SK-N-SH treated with all-trans-retinoic acid at 6 μM for 48 hours (cell line): ENCODE results near the gene CD14.
A peak's percentile ranks its signal among the peaks of the same experiment; 100 is the strongest.
"Not testable (repeated sequence)": the region's sequence is repeated elsewhere in the genome, so short reads cannot be mapped to it uniquely, and the experiment has no call there.

Experiments
- ATAC-seq: fragments of 200-7000 bp; cut with Tn5 transposase; 3 replicates; pipeline ENCODE4 v1.9.1; 2020; ENCODE audit warnings: mild to moderate bottlenecking, moderate library complexity
- ARNTL ChIP-seq: fragments of 450-650 bp; formaldehyde crosslinking; IDR thresholded peaks from 2 replicates; pipeline ENCODE4 v1.5.0; 2020; ENCODE audit warnings: low read depth, mild to moderate bottlenecking, moderate library complexity, borderline replicate concordance
- BACH2 ChIP-seq: fragments of 250-450 bp; sonication (Bioruptor Pico); IDR thresholded peaks from 2 replicates; pipeline ENCODE4 v1.9.0; 2021; ENCODE audit warnings: mild to moderate bottlenecking, borderline replicate concordance
- CSDC2 ChIP-seq: fragments of 250-450 bp; sonication (Bioruptor Pico); IDR thresholded peaks from 2 replicates; pipeline ENCODE4 v1.5.0; 2020; ENCODE audit warnings: mild to moderate bottlenecking, moderate library complexity
- GLIS3 ChIP-seq: fragments of 250-450 bp; sonication (Bioruptor Pico); IDR thresholded peaks from 2 replicates; pipeline ENCODE4 v1.5.0; 2020; ENCODE audit warnings: mild to moderate bottlenecking, moderate library complexity
- ISL1 ChIP-seq: fragments of 250-450 bp; sonication (Bioruptor Pico); IDR thresholded peaks from 2 replicates; pipeline ENCODE4 v2.1.2; 2022; ENCODE audit warnings: mild to moderate bottlenecking, moderate library complexity
- OSR1 ChIP-seq: fragments of 250-450 bp; sonication (Bioruptor Pico); IDR thresholded peaks from 2 replicates; pipeline ENCODE4 v1.8.0; 2022; ENCODE audit warnings: moderate library complexity, mild to moderate bottlenecking, inconsistent platforms
- PPARA ChIP-seq: fragments of 250-450 bp; sonication (Bioruptor Pico); IDR thresholded peaks from 2 replicates; pipeline ENCODE4 v1.5.0; 2020; ENCODE audit warnings: mild to moderate bottlenecking, borderline replicate concordance
- RARB ChIP-seq: fragments of 250-450 bp; sonication (Bioruptor Pico); IDR thresholded peaks from 2 replicates; pipeline ENCODE4 v1.8.0; 2021; ENCODE audit warnings: mild to moderate bottlenecking, moderate library complexity
- SNAI2 ChIP-seq: fragments of 250-450 bp; sonication (Bioruptor Pico); IDR thresholded peaks from 2 replicates; pipeline ENCODE4 v1.5.0; 2020; ENCODE audit warnings: mild to moderate bottlenecking, moderate library complexity
- TOX ChIP-seq: fragments of 250-450 bp; sonication (Bioruptor Pico); IDR thresholded peaks from 2 replicates; pipeline ENCODE4 v1.8.0; 2021; ENCODE audit warnings: mild to moderate bottlenecking, moderate library complexity, borderline replicate concordance
- ZC3H10 ChIP-seq: fragments of 250-450 bp; sonication (Bioruptor Pico); IDR thresholded peaks from 2 replicates; pipeline ENCODE4 v1.5.1; 2021; ENCODE audit warnings: mild to moderate bottlenecking, moderate library complexity
- ZFP3 ChIP-seq: fragments of 250-450 bp; sonication (Bioruptor Pico); IDR thresholded peaks from 2 replicates; pipeline ENCODE4 v1.5.0; 2020; ENCODE audit warnings: mild to moderate bottlenecking, moderate library complexity
- TF ChIP-seq, protein P1 (sequence below): fragments of 250-450 bp; sonication (Bioruptor Pico); IDR thresholded peaks from 2 replicates; pipeline ENCODE4 v1.8.0; 2021; ENCODE audit warnings: low read depth, mild to moderate bottlenecking, moderate library complexity, borderline replicate concordance
- TF ChIP-seq, protein P2 (sequence below): fragments of 250-450 bp; sonication (Bioruptor Pico); IDR thresholded peaks from 2 replicates; pipeline ENCODE4 v1.5.0; 2020; ENCODE audit warnings: mild to moderate bottlenecking, moderate library complexity
- TF ChIP-seq, protein P3 (sequence below): fragments of 250-450 bp; sonication (Bioruptor Pico); IDR thresholded peaks from 2 replicates; pipeline ENCODE4 v1.8.0; 2020; ENCODE audit warnings: mild to moderate bottlenecking, moderate library complexity, borderline replicate concordance
- TF ChIP-seq, protein P4 (sequence below): fragments of 250-450 bp; sonication (Bioruptor Pico); IDR thresholded peaks from 2 replicates; pipeline ENCODE4 v1.5.1; 2020; ENCODE audit warnings: low read depth, mild to moderate bottlenecking, moderate library complexity

CD14 gene

DNA sequence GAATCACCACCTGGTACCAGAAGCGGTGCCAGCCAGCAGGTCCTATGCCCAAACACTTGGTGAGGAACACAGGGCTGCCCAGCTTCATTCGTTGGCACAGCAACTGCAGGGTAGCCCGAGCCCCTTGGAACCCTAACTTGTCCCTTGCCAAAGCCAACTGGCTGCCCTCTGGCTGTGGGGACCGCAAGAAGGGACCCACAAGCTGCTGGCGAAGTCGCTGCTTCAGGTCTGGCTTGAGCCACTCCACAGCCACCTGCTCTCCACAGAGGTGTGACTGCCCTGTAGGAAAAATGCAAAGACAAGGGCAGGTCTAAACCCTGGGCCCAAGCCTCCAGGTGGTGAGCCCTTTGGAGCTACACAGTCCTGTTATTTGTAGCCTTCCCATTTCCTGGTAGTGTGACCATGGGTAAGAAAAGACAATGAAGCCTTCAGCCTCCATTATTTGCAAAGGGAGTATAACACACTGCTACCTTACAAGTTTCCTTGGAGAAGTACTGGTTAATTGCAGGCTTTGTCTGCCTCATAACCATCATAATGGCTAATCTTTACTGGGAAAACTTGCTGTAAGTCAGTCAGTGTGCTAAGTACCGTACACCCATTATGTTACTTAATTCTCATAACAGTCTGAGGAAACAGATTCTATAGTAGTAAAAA lies 38.6 kb upstream of the CD14 start (continued):
- TF ChIP-seq, protein P1, sequence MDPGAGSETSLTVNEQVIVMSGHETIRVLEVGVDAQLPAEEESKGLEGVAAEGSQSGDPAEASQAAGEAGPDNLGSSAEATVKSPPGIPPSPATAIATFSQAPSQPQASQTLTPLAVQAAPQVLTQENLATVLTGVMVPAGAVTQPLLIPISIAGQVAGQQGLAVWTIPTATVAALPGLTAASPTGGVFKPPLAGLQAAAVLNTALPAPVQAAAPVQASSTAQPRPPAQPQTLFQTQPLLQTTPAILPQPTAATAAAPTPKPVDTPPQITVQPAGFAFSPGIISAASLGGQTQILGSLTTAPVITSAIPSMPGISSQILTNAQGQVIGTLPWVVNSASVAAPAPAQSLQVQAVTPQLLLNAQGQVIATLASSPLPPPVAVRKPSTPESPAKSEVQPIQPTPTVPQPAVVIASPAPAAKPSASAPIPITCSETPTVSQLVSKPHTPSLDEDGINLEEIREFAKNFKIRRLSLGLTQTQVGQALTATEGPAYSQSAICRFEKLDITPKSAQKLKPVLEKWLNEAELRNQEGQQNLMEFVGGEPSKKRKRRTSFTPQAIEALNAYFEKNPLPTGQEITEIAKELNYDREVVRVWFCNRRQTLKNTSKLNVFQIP (CRISPR knock-in tag), result no peak

DNA sequence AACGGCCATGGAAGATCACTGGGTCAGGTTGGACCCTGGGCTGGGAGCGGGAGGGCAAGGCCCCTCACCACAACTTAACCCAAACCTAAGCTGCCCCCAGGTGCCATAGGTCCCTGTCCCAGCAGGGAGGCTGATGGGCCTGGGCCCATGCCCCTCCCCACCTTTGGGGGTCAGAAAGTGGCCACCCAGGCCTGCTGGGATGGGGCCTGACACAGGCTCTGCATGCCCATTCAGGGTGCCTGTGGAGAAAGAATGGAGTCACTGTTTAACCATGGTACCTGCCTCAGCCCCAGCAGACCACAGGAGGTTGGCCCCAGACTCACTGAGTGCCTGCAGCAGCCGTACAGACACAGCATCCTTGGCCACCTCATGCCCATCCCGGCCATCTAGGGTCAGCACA lies 38.1 kb upstream of the CD14 start:
- not testable (repeated sequence) for ATAC-seq

DNA sequence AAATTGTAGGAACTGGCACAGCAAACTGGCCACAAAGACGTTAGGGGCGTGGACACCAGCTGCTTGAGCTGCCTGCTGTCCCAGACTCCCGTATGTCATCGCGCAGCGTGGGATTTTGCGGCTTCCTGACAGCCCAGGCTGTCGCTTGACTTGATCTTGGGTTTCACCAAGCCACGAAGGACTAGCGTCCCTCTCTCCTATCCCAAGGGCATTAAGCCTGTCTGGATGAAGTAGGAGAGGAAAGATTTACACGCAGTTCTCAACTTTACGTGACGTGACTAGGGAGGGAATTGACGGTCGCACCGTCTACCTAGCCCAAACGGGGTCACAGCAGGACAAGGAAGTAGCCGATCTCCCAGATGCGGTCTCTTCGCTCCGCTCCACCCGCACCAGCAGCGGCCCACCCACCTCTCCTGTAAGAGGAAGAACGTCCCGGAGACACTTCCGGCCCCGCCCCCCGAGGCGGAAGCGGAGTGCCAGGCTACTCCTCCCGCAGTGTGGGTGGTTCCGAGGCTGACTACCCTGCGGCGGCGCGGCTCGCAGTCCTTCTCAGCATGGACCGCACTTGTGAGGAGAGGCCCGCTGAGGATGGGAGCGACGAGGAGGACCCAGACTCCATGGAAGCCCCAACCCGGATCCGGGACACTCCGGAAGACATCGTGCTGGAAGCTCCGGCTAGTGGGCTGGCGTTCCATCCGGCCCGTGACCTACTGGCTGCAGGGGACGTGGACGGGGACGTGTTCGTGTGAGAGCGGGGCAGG lies 31.6 kb upstream of the CD14 start, which contains the start of gene WDR55:
WDR55 (plus strand) TSS at position 546 of the 761 bp plus-strand sequence; CDS start at position 555, 9 bp downstream.
- TF ChIP-seq BACH2 (CRISPR knock-in tag), result no peak
- TF ChIP-seq, protein P2, sequence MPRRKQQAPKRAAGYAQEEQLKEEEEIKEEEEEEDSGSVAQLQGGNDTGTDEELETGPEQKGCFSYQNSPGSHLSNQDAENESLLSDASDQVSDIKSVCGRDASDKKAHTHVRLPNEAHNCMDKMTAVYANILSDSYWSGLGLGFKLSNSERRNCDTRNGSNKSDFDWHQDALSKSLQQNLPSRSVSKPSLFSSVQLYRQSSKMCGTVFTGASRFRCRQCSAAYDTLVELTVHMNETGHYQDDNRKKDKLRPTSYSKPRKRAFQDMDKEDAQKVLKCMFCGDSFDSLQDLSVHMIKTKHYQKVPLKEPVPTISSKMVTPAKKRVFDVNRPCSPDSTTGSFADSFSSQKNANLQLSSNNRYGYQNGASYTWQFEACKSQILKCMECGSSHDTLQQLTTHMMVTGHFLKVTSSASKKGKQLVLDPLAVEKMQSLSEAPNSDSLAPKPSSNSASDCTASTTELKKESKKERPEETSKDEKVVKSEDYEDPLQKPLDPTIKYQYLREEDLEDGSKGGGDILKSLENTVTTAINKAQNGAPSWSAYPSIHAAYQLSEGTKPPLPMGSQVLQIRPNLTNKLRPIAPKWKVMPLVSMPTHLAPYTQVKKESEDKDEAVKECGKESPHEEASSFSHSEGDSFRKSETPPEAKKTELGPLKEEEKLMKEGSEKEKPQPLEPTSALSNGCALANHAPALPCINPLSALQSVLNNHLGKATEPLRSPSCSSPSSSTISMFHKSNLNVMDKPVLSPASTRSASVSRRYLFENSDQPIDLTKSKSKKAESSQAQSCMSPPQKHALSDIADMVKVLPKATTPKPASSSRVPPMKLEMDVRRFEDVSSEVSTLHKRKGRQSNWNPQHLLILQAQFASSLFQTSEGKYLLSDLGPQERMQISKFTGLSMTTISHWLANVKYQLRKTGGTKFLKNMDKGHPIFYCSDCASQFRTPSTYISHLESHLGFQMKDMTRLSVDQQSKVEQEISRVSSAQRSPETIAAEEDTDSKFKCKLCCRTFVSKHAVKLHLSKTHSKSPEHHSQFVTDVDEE, result no peak
- no peak for TF ChIP-seq ZC3H10 (CRISPR knock-in tag)
- no peak for TF ChIP-seq RARB
- TF ChIP-seq PPARA (CRISPR knock-in tag), result no peak
- TF ChIP-seq, all 23 proteins: peak for 0
- peak; percentile 99 for ATAC-seq

DNA sequence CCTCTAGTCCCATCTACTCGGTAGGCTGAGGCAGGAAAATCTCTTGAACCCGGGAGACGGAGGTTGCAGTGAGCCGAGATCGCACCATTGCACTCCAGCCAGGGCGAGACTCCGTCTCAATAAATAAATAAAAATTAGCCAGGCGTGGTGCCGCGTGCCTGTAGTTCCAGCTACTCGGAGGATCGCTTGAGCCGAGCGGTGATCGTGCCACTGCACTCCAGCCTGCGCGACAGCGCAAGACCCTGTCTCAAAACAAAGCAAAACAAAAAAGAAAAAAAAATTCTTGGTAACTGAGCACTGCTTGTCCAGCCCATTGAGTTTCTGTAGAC lies 31.0 kb upstream of the CD14 start:
- TF ChIP-seq PPARA (CRISPR knock-in tag) (no peak), CSDC2 (no peak), ZFP3 (CRISPR knock-in tag) (no peak), OSR1 (CRISPR knock-in tag) (no peak), SNAI2 (CRISPR knock-in tag) (no peak), ISL1 (CRISPR knock-in tag) (no peak), TOX (no peak), GLIS3 (CRISPR knock-in tag) (no peak), ZC3H10 (CRISPR knock-in tag) (no peak), ARNTL (CRISPR knock-in tag) (no peak)
- TF ChIP-seq, protein P2, result no peak
- TF ChIP-seq, protein P3, sequence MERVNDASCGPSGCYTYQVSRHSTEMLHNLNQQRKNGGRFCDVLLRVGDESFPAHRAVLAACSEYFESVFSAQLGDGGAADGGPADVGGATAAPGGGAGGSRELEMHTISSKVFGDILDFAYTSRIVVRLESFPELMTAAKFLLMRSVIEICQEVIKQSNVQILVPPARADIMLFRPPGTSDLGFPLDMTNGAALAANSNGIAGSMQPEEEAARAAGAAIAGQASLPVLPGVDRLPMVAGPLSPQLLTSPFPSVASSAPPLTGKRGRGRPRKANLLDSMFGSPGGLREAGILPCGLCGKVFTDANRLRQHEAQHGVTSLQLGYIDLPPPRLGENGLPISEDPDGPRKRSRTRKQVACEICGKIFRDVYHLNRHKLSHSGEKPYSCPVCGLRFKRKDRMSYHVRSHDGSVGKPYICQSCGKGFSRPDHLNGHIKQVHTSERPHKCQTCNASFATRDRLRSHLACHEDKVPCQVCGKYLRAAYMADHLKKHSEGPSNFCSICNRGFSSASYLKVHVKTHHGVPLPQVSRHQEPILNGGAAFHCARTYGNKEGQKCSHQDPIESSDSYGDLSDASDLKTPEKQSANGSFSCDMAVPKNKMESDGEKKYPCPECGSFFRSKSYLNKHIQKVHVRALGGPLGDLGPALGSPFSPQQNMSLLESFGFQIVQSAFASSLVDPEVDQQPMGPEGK (CRISPR knock-in tag), result no peak
- TF ChIP-seq, protein P4, sequence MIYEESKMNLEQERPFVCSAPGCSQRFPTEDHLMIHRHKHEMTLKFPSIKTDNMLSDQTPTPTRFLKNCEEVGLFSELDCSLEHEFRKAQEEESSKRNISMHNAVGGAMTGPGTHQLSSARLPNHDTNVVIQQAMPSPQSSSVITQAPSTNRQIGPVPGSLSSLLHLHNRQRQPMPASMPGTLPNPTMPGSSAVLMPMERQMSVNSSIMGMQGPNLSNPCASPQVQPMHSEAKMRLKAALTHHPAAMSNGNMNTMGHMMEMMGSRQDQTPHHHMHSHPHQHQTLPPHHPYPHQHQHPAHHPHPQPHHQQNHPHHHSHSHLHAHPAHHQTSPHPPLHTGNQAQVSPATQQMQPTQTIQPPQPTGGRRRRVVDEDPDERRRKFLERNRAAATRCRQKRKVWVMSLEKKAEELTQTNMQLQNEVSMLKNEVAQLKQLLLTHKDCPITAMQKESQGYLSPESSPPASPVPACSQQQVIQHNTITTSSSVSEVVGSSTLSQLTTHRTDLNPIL (CRISPR knock-in tag), result no peak
- TF ChIP-seq, all 23 proteins: peak for 0
- no peak for ATAC-seq

DNA sequence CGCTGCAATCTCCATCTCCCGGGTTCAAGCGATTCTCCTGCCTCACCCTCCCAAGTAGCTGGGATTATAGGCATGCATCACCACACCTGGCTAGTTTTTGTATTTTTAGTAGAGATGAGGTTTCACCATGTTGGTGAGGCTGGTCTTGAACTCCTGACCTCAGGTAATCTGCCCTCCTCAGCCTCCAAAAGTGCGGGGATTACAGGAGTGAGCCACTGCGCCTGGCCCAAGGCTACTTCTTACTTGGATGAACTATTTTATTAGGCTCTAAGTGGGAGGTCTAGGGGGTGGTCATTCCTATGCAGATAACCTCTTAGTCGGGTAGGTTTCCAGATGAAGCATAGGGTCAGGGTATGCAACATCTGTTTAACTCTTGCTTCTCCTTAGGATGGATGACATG lies 27.4 kb upstream of the CD14 start:
- not testable (repeated sequence) for ATAC-seq
